Endothelial cell of hepatic sinusoid (primary cell): Measurements from ENCODE around the gene SGSH.
"Not testable (repeated sequence)": the region's sequence is repeated elsewhere in the genome, so short reads cannot be mapped to it uniquely, and the experiment has no call there.

Experiments used
- in situ Hi-C: cut with HindIII; loops from 2 replicates; pipeline ENCODE4 v1.10.0; 2017; ENCODE audit warnings: low sequenced_read_pairs

Gene SGSH

GRCh38 chr17:80220054-80220735 lies at the start of gene SGSH, which contains the start of gene SLC26A11:
TSS of gene SGSH (minus strand) at chr17:80220333. CDS start at chr17:80220313, 20 bp downstream.
TSS of gene SLC26A11 (plus strand) at chr17:80220427. CDS start at chr17:80221561, 1,134 bp downstream.
- in situ Hi-C loops: no loop called here

- in situ Hi-C loops: no loop called here
Observed at GRCh38 chr17:80269405-80269807, 49.3 kb upstream of the SGSH start.

- in situ Hi-C loops: no loop called here
Observed at GRCh38 chr17:80268427-80268826, 48.3 kb upstream of the SGSH start.

GRCh38 chr17:80267391-80267790 lies 47.3 kb upstream of the SGSH start:
- in situ Hi-C loops: no loop called here

- in situ Hi-C loops: no loop called here
Observed at GRCh38 chr17:80265205-80266068, 45.3 kb upstream of the SGSH start.

GRCh38 chr17:80264205-80265075 lies 44.3 kb upstream of the SGSH start:
- in situ Hi-C loops: no loop called here

- in situ Hi-C loops: no loop called here
Observed at GRCh38 chr17:80263253-80264204, 43.4 kb upstream of the SGSH start.

GRCh38 chr17:80262775-80263244 lies 42.7 kb upstream of the SGSH start:
- in situ Hi-C loops: no loop called here

- in situ Hi-C loops: no loop called here
Observed at GRCh38 chr17:80262291-80262690, 42.2 kb upstream of the SGSH start.

GRCh38 chr17:80261895-80262279 lies 41.8 kb upstream of the SGSH start:
- in situ Hi-C loops: no loop called here

- in situ Hi-C loops: no loop called here
Observed at GRCh38 chr17:80261159-80261894, 41.2 kb upstream of the SGSH start.

GRCh38 chr17:80260791-80261158 lies 40.6 kb upstream of the SGSH start, which contains the start of gene RNF213:
TSS of gene RNF213 (plus strand) at chr17:80260852. CDS start at chr17:80263682, 2,830 bp downstream.
- in situ Hi-C loops: no loop called here

GRCh38 chr17:80260069-80260535 lies 40.0 kb upstream of the SGSH start:
- in situ Hi-C loops: no loop called here

- in situ Hi-C loops: no loop called here
Observed at GRCh38 chr17:80259457-80260068, 39.4 kb upstream of the SGSH start.

- in situ Hi-C loops: not testable (repeated sequence)
Observed at GRCh38 chr17:80258296-80258695, 38.2 kb upstream of the SGSH start.

- in situ Hi-C loops: no loop called here
Observed at GRCh38 chr17:80257716-80258213, 37.6 kb upstream of the SGSH start.

- in situ Hi-C loops: no loop called here
Observed at GRCh38 chr17:80256034-80256350, 35.9 kb upstream of the SGSH start.

GRCh38 chr17:80254396-80255251 lies 34.5 kb upstream of the SGSH start:
- in situ Hi-C loops: no loop called here
